Testis (tissue), 3 donors: ENCODE measurements around the gene TTLL9. TPM values are rescaled to one million over a fixed set of nuclear protein-coding genes. Genes with fewer than 3 reads are reported as not detected.

Experiments
- DNase-seq: peaks from one replicate; pipeline ENCODE4 v3.0.0-alpha.2; 2019
- H3K27ac ChIP-seq, 2 donors: fragments of 200-600 bp; sonication (generic); one replicate each; pipeline ENCODE4 v1.5.1; 2019
- H3K27me3 ChIP-seq: fragments of 200-600 bp; sonication (generic); one replicate; pipeline ENCODE4 v1.5.1; 2019
- H3K36me3 ChIP-seq: fragments of 200-600 bp; sonication (generic); one replicate; pipeline ENCODE4 v1.5.1; 2017; ENCODE audit warnings: low read depth; ENCODE audit errors: missing control alignments
- H3K4me1 ChIP-seq: fragments of 200-600 bp; sonication (generic); one replicate; pipeline ENCODE4 v1.5.1; 2019
- H3K4me3 ChIP-seq, 2 donors: fragments of 200-600 bp; sonication (generic); one replicate each; pipeline ENCODE4 v1.5.1; 2017 to 2019
- H3K9me3 ChIP-seq: fragments of 200-600 bp; sonication (generic); one replicate; pipeline ENCODE4 v1.5.1; 2017
- CTCF ChIP-seq, 3 experiments: fragments of 450-650 bp in 2 of 3; fragments of 200-600 bp in 1 of 3; sonication (generic) in 1 of 3; IDR thresholded peaks; one replicate each; pipeline ENCODE4 v1.5.1; 2016 to 2019; ENCODE audit warnings: antibody characterized with exemption in 3 of 3, mild to moderate bottlenecking in 2 of 3, moderate library complexity in 1 of 3
- POLR2A ChIP-seq: fragments of 450-650 bp; IDR thresholded peaks from one replicate; pipeline ENCODE4 v1.6.1; 2017; ENCODE audit warnings: antibody characterized with exemption, mild to moderate bottlenecking, moderate library complexity
- WGBS, 2 donors: methylation state at CpG; one replicate each; pipeline ENCODE4 v1.1.5; 2018; 5-methylcytosine and 5-hydroxymethylcytosine counted together
- intact Hi-C: fragments of 100-400 bp; cut with DNase I; formaldehyde crosslinking; loops from one replicate; pipeline ENCODE4 v1.15.1; 2023; ENCODE audit warnings: low total_unique reads
- polyA plus RNA-seq: library from polyadenylated mRNA; stranded (reverse); fragments of 350-450 nt; fragmentation: Illumina TruSeq; extraction: RNeasy Lipid Tissue Mini Kit (QIAGEN cat#74804); gene quantifications from one replicate; pipeline ENCODE4 v1.2.3, GENCODE V29; 2014; ENCODE audit warnings: low read depth, low replicate concordance; ENCODE audit not compliant: insufficient read depth
- total RNA-seq, 2 donors: library from RNA; depleted of rRNA; stranded (reverse); fragments of >200 nt; gene quantifications; one replicate each; pipeline ENCODE4 v1.2.3, GENCODE V29; 2016

The TTLL9 gene
- total and polyA plus RNA-seq, 3 donors from 2014 or later, result 8.7 to 32.7 (median 19.1) TPM

- H3K36me3 ChIP-seq, result no peaks in the 10 kb centered on the region
- intact Hi-C loops, result no loop called here
- 63% methylated on average over 5 of the region's 5 CpGs for WGBS, 2 donors
- no peak for DNase-seq
- peak overlapping the region; percentile 53 to 60 for H3K27ac ChIP-seq
- H3K4me3 ChIP-seq, result peak overlapping the region; percentile 39 to 55
- no peaks in the 10 kb centered on the region for H3K9me3 ChIP-seq
- no peaks in the 10 kb centered on the region for H3K27me3 ChIP-seq
- H3K4me1 ChIP-seq, result peaks cover 18% of the 10 kb centered on the region
- TF ChIP-seq POLR2A (no peak), CTCF (IDR thresholded peaks at IDR 0.05) (no peak)
These were observed 26.6 kb upstream of the TTLL9 start for GRCh38 chr20:31843881-31844280.

GRCh38 chr20:31844737-31845299 is 25.6 kb upstream of the TTLL9 start:
- TF ChIP-seq POLR2A, result no peak
- TF ChIP-seq CTCF (IDR thresholded peaks at IDR 0.05), result no peak
- no peak for DNase-seq
- intact Hi-C loops, result no loop called here
- Histone ChIP-seq H3K9me3 (no peaks in the 10 kb centered on the region), H3K36me3 (no peaks in the 10 kb centered on the region), H3K4me3 (peak overlapping the region; percentile 39 to 55), H3K27me3 (no peaks in the 10 kb centered on the region), H3K27ac (peak overlapping the region; percentile 45 to 53), H3K4me1 (peaks cover 17% of the 10 kb centered on the region)
- 79 to 93% methylated on average over 3 to 25 of the region's 28 CpGs for WGBS, 2 donors

GRCh38 chr20:31845300-31845863 is 25.1 kb upstream of the TTLL9 start, which contains the start of gene FOXS1:
Gene FOXS1 (minus strand): TSS chr20:31845604. CDS start chr20:31845542, 62 bp downstream.
- no peaks in the 10 kb centered on the region for H3K27me3 ChIP-seq
- intact Hi-C loops, result no loop called here
- H3K9me3 ChIP-seq, result no peaks in the 10 kb centered on the region
- TF ChIP-seq CTCF (IDR thresholded peaks at IDR 0.05), result no peak
- TF ChIP-seq POLR2A, result no peak
- WGBS, 2 donors, result 52 to 61% methylated on average over 8 to 21 of the region's 21 CpGs
- H3K4me3 ChIP-seq, result peak within 1 kb of the TSS; percentile 39 to 55
- H3K36me3 ChIP-seq, result no peaks in the 10 kb centered on the region
- H3K27ac ChIP-seq, result peak within 1 kb of the TSS; percentile 45 to 53
- peaks cover 17% of the 10 kb centered on the region for H3K4me1 ChIP-seq
- DNase-seq, result peak; percentile 49

- intact Hi-C loops, result no loop called here
- no peaks in the 10 kb centered on the region for H3K9me3 ChIP-seq
- 72 to 83% methylated on average over 2 to 3 of the region's 3 CpGs for WGBS, 2 donors
These were observed 23.7 kb upstream of the TTLL9 start for GRCh38 chr20:31846793-31847138.

More at GRCh38 chr20:31846793-31847138, 23.7 kb upstream of the TTLL9 start:
- no peaks in the 10 kb centered on the region for H3K36me3 ChIP-seq
- peaks cover 13% of the 10 kb centered on the region for H3K4me1 ChIP-seq
- TF ChIP-seq CTCF (IDR thresholded peaks at IDR 0.05), result peak in 1 of 3 experiments; percentile 33
- TF ChIP-seq POLR2A, result no peak
- no peak for DNase-seq
- H3K4me3 ChIP-seq, result no peak overlapping the region
- no peaks in the 10 kb centered on the region for H3K27me3 ChIP-seq
- H3K27ac ChIP-seq, result no peak overlapping the region
